NCI-H2196 (cell line): ENCODE measurements around the gene SYT11.
"Not testable (repeated sequence)": the region's sequence is repeated elsewhere in the genome, so short reads cannot be mapped to it uniquely, and the experiment has no call there.

ENCODE experiments used
- DNase-seq: peaks from one replicate; lab custom pipeline; 2025; ENCODE audit not compliant: unreplicated experiment; lab: John Stamatoyannopoulos, UW

The SYT11 gene, protein sequence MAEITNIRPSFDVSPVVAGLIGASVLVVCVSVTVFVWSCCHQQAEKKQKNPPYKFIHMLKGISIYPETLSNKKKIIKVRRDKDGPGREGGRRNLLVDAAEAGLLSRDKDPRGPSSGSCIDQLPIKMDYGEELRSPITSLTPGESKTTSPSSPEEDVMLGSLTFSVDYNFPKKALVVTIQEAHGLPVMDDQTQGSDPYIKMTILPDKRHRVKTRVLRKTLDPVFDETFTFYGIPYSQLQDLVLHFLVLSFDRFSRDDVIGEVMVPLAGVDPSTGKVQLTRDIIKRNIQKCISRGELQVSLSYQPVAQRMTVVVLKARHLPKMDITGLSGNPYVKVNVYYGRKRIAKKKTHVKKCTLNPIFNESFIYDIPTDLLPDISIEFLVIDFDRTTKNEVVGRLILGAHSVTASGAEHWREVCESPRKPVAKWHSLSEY

DNA sequence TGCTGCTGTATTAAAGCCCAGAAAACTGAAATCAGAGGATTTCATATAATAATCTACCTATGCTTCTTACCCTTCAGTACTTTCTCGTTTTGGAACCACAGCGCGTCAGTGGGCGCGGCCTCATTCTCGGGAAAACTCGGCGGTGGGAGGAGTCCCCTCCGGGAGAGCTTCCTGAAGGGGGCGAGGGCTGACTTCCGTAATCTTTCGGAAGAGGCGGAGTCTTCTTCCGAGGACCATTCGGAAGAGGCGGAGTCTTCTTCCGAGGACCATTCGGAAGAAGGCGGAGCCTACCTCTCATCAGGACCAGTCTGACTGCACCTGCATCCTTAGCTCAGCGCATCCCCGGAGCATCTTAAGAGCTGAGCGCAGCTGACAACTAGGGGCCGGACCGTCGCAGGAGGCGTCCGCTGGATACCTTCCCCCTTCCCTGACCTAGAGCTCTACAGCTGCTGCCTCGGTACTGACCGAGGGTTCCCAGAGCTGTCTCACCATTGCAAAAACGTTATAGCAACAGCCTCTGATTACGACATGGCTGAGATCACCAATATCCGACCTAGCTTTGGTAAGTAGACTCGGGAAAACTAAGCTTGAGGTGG is at the start of gene SYT11:
TSS of gene SYT11 (plus strand) at position 334 of the 596 bp plus-strand sequence. CDS start at position 529, 195 bp downstream.
- peak; percentile 98 for DNase-seq

DNA sequence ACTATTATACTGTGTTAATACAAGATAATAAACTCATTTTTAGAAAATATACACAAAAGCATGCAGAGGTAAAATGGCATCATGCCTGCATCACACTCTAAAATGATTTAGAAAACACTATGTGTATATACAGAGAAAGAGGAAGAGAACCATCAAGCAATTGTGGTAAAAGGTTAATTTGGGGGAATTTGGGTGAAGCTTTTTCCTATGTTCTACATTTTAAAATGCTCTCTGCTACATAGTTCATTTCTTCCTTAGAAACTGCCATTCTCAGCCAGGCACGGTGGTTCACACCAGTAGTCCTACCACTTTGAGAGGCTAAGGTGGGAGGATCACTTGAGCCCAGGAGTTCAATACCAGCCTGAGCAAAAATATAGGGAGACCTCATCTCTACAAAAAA is 46.5 kb upstream of the SYT11 start:
- DNase-seq = no peak

DNA sequence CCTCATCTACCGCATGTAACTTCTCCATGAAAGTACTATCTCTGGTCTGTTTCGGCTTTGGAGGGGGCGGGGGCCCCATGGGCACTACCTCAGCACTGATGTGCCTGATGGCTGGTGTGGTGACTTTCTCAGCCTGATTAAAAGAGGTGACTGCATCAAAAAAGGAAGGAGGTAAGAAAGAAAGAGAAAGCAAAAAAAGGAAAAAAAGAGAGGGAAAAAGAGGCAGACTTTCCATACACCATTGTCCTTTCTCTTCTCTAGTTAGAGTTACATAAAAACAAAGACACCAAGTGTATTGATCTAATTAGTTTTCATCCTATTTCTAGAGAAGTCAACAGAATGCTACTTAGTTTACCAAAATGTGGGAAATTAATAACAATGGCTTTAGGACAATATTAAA is 45.7 kb upstream of the SYT11 start:
- no peak for DNase-seq

DNA sequence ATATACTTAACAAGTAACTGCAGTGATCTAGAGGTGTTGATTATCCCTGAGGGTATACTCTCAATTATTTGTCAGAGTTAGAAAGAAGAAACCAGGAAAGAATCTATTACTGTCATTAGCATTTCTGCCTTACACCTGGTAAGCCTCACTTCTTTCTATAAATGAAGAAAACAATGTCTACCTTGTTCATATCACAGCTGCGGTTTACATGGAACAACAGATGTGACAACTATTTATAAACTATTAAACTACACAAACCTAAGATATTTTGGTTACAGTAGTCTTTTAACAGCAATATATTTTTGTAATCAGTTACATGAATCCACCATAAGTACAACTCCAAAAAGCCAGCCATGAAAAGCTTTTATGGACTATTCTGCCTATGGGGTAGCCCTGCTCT is 43.0 kb upstream of the SYT11 start:
- DNase-seq = no peak

DNA sequence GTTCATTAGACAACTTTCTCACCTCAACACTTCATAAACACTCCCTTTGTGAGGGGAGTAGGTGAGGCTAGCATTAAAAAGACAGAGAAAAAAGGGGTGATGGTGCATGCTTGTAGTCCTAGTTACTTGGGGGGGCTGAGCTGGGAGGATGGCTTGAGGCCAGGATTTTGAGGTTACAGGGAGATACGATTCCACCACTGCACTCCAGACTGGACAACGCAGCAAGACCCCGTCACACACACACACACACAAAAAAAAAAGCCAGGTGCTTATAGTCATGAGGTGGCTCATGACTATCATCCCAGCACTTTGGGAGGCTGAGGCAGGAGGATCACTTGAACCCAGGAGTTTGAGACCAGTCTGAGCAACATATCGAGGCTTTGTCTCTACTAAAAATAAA is 31.9 kb upstream of the SYT11 start:
- DNase-seq = no peak

DNA sequence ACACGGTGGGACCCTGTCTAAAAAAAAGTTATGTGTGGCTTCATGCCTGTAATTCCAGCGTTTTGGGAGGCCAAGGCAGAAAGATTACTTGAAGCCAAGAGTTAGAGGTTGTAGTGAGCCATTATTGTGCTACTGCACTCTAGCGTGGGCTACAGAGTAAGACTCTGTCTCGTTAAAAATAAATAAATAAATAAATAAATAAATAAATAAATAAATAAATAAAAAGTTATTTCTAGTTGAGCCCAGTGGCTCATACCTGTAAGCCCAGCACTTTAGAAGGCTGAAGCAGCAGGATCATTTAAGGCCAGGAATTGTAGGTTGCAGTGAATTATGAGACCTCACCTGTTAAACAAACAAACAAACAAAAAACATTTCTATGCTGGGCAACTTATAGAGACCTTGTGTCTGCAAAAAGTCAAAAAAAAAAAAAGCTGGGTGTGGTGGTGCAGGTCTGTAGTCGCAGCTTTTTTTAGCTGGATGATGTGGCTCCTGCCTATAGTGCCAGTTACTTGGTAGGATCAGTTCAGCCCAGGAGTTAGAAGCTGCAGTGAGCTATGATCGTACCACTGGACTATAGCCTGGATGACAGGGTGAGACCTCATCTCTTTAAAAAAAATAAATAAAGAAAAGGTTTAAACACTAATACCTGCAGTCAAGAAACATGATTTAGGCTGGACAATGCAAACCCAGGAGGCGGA is 27.9 kb upstream of the SYT11 start:
- DNase-seq = no peak

DNA sequence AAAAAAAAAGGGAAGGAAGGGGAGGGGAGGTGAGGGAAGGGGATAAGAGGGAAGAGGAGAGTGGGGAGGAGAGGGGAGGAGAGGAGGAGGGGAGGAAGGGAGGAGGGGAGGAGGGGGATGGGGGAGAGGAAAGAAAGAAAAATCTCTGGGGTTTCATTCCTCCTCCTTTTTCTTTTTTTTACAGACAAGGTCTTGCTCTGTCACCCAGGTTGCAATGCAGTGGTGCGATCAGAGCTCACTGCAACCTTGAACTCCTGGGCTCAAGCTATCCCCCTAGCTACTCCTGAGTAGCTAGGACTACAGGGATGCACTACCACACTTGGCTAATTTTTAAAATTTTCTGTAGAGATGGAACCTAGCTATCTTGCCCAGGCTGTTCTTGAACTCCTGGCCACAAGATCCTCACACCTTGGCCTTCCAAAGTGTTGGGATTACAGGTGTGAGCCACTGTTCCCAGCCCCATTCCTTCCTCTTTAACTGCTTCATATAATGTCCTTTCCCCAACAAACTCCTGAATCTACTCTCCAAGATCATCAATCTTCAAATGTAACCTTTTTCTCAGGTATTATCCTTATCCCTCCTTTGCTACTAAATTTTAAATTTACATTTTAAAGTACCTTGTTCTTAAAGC is 25.6 kb upstream of the SYT11 start:
- no peak for DNase-seq

DNA sequence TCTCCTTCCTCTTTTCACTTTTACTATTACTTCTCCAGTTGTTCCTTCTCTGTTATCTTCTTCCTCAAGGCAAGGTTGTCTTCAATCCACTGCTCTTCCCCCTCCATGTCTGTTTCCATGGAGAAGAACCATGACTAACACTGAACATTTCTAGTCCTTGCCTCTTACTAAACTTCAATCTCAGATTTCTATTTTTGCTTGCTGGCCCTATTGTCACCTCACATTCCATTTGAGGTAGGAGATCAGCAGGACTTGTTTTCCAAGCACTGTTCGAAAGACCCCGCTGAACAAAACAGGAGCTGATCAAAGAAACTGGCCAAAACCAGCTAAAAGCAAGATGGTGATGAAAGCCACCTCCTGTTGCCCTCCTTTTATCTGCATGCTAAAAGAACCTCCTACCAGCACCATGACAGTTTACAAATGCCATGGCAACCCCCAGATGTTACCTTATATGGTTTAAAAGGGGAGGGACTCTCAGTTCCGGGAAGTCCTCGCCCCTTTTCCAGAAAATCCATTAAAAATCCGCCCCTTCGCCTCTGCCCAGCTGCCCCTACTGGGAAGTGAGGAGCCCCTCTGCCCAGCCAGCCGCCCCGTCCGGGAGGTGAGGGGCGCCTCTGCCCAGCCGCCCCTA is 25.0 kb upstream of the SYT11 start:
- DNase-seq = no peak

DNA sequence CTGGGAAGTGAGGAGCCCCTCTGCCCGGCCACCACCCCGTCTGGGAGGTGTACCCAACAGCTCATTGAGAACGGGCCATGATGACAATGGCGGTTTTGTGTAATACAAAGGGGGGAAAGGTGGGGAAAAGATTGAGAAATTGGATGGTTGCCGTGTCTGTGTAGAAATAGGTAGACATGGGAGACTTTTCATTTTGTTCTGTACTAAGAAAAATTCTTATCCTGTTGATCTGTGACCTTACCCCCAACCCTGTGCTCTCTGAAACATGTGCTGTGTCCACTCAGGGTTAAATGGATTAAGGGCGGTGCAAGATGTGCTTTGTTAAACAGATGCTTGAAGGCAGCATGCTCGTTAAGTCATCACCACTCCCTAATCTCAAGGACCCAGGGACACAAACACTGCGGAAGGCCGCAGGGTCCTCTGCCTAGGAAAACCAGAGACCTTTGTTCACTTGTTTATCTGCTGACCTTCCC is 24.4 kb upstream of the SYT11 start:
- DNase-seq = not testable (repeated sequence)

DNA sequence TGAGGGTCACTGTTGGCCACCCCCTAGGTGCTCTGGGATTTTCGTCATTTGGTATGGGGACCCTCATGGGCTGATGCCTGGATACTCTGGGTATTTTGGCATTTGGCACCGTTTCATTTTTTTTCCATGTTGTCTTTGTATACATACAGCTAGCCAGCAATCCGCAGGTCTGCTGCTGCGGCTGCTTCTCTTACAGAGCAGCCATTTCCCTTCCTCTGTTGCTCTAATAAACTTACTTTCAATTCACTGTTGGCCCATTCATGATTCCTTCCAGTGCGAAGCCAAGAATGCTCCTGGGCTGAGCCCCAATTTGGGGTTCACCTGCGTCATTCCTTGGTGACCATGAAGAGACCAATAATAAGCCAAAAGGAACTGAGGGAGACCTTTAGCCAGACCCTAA is 23.8 kb upstream of the SYT11 start:
- no peak for DNase-seq

DNA sequence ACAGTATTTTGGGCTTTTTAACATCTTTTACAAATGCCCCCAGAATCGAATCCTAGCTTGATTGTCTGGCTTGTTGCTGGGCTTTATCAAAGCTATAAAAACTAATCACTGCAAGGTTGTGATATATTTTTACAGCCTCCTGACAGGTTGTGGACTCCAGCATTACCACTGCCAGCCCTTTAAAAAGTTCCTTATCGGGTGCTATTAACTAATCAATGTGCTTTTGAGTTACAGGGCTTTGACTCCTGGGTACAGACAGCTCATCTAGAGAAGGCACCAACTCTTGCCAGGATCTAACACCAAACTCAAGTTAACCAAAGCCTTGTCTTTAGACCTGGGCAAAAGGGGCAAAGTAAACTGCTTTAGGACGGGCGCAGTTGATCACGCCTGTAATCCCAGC is 19.0 kb upstream of the SYT11 start:
- DNase-seq = no peak

DNA sequence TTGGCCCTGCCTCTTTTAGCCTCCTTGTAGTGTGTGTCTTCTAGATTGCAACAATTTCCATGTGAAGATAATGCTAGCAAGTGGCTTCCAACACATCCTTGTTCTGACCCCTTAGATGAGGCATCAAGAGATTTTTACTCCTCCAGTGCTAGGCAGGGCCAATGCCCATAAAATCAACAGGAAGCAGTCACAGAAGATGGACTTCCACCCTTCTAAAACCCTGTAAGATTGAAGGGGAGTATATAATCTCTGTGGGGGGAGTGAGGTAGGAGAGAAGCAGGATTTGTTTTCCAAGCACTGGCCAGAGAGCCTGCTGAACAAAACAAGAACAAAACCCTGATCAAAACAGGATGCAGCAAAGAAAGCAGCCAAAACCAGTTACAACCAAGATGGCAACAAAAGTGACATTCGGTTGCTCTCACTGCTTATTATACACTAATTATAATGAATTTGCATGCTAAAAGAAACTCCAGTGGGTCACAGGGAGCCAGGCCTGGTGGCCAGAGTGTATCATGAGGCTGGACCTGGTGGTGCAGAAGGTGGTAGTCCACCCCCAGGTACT is 14.4 kb upstream of the SYT11 start:
- DNase-seq = no peak

DNA sequence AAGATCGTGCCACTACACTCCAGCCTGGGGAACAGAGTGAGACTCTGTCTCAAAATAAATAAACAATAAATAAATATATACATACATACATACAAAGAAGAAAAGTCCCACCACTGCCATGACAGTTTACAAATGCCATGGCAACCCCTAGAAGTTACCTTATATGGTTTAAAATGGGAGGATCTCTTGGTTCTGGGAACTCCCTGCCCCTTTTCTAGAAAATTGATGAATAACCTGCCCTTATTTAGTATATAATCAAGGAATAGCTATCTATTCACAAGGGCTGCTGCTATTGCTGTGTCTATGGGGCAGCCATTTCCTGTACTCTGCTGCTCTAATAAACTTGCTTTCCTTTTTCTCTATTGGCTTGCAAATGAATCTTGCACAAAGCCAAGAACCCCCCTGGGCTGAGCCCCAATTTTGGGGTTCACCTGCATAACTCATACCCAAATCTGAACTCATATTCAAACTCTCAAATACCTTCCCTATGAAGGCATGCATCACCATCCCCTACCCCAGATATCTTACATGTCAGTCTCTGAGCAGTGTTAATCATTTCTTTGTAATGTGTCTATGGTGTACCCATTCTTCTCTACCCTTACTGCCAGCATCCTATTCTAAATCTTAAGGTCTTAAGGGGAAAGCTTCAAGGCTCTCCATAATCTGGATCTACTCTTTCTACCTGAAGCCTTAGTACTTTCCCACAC is 11.4 kb upstream of the SYT11 start:
- DNase-seq = no peak

DNA sequence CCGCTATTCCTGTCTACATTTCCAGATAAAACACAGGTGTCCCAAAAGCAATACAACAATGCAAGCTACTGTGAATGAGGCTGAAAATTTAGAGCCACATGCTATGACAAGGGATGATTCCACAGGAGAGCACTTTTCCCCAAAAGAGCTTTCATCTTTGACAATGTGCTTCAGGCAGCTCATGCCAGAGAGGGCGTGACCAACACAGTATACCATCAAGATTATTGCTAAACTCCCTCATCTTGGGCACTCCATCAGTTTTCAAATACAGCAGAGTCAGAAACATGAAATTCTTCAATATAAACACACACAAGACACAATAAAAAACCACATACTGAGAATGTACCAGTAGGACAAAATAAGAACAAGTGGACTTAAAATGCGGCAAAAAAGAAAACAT is 9.0 kb upstream of the SYT11 start:
- no peak for DNase-seq

DNA sequence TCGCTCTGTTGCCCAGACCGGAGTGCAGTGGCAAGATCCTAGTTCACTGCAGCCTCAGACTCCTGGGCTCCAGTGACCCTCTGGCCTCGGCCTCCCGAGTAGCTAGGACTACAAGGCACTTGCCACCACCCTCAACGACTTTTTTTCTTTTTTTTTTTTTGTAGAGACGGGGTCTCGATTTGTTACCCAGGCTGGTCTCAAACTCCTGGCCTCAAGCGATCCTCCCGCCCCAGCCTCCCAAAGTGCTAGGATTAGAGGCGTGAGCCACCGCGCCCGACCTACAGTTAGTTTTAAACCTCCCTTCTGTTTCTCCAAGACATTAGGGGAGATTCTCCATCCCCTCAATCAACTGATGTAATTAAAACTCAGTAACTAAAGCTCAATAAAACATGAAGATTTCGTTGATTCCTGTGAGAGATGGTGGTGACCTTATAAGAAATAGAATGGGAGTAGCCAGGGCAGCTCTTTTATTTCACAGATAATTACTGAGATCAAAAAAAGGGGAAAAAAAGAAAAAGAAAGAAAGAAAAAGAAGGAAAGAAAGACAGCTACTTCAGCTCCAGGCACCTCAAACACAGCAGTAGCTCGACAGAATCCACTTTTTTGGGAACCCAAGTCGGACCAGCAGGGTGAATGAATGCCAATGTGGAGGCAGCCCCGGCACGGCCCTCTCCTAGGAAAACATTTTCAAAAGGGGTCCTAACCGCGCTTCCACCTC is 3.0 kb upstream of the SYT11 start:
- no peak for DNase-seq

DNA sequence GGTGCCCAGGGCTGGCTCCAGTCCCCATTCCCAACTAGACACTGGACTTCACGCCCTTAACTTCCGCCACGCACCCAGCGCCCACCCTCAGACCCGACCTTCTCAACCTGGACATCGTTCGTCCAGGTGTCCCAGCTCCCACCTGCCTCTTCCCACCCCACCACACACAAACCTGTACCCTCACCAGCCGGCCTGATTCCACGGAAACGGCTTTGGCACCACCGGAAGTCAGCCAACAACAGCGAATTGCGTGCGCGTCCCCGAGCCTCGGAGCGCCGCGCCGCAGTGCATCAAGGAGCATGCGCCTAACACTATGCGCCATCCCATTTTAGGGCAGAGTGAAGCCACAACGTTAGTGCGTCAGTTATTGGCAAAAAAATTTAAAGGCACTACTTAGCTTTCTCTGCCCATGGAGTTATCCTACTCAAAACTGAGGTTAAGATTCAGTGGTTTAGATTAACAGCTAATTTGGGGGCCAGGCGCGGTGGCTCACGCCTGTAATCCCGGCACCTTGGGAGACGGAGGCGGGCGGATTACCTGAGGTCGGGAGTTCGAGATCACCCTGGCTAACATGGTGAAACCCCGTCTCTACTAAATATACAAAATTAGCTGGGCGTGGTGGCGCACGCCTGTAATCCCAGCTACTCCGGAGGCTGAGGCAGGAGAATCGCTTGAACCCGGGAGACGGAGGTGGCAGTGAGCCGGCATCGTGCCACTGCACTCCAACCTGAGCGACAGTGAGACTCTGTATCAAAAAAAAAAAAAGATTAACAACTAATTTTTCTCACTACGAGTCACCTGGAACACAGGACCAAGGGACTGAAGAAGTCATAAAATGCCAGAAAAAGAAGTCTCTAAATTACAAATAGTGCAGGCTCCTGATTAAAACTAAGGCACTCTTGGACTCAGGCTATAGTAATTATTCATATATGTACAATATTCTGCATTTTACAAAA is 2.1 kb upstream of the SYT11 start, which contains the start of gene GON4L:
TSS of gene GON4L (minus strand) at position 240 of the 956 bp plus-strand sequence. CDS start 3,434 bp downstream, outside the sequence.
- DNase-seq = peak; percentile 94

DNA sequence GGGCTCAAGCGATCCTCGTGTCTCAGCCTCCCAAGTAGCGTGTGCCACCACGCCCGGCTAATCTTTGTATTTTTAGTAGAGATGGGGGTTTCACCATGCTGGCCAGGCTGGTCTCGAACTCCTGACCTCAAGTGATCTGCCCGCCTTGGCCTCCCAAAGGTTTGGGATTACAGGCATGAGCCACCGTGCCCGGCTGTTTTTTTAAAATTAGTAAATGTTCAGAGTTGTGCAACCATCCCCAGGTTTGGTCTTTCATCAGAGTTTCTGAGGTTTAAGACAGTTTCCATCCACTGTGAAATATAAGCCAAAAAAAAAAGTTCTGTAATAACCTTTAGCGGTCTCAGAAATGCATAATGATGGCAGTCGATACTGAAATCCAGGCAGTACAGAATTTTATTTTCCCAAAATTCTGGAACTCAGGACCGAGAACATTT is 550 bp upstream of the SYT11 start:
- DNase-seq = no peak
